Kidney epithelial cell (primary cell): ENCODE measurements around the gene PROM1. TPM values are rescaled to one million over a fixed set of nuclear protein-coding genes. Genes with fewer than 3 reads are reported as not detected.

Experiments
- DNase-seq: peaks from one replicate; pipeline ENCODE4 v3.0.0-alpha.2; 2010; ENCODE audit warnings: low read depth
- H3K27me3 ChIP-seq: 2 replicates; pipeline ENCODE4 v1.6.0; 2011; ENCODE audit warnings: low read length; ENCODE audit not compliant: control insufficient read depth, insufficient read depth
- H3K36me3 ChIP-seq: 2 replicates; pipeline ENCODE4 v1.5.1; 2011; ENCODE audit warnings: low read length; ENCODE audit not compliant: control insufficient read depth, insufficient read depth
- H3K4me3 ChIP-seq: 2 replicates; pipeline ENCODE4 v1.5.1; 2011; ENCODE audit warnings: low read depth, mild to moderate bottlenecking, control low read depth, low read length
- CTCF ChIP-seq: IDR thresholded peaks from 2 replicates; pipeline ENCODE4 v1.5.1; 2011; ENCODE audit warnings: mild to moderate bottlenecking, moderate library complexity, low read length, control low read depth, inconsistent platforms; ENCODE audit not compliant: insufficient read depth, poor library complexity, severe bottlenecking
- total RNA-seq: library from RNA; depleted of rRNA; stranded (reverse); fragments of >200 nt; gene quantifications from 2 replicates; pipeline ENCODE4 v1.2.3, GENCODE V29; 2015

Gene PROM1
- total RNA-seq, 1 donor from 2014 or later = 69.0 TPM

DNA sequence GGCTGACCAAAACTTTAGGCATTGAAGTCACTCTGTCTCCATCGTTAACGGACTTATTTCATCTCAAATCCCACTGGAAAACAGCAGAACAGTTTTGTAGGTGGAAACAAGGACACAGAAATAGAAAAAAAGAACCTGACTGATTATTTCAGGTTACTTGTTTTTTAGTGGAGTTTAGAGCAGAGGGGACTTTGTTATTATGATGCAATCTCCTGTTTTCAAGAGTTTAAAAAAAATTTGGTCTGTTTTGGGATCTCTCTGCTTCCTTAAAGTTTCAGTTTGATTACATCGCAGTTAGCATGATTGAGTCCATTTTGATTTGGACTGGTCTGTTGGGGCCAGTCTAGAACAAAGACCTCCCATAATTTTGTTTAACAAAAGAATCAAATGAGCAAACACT is 13.6 kb downstream of the PROM1 start:
- no peaks in the 10 kb centered on the region for H3K27me3 ChIP-seq
- H3K4me3 ChIP-seq = no peak overlapping the region
- no peak for TF ChIP-seq CTCF
- H3K36me3 ChIP-seq = peaks cover 1% of the 10 kb centered on the region
- no peak for DNase-seq

GRCh38 chr4:16067515-16067914 is 16.3 kb downstream of the PROM1 start:
- Histone ChIP-seq H3K27me3 (no peaks in the 10 kb centered on the region), H3K36me3 (no peaks in the 10 kb centered on the region), H3K4me3 (no peak overlapping the region)
- DNase-seq = no peak
- no peak for TF ChIP-seq CTCF

DNA sequence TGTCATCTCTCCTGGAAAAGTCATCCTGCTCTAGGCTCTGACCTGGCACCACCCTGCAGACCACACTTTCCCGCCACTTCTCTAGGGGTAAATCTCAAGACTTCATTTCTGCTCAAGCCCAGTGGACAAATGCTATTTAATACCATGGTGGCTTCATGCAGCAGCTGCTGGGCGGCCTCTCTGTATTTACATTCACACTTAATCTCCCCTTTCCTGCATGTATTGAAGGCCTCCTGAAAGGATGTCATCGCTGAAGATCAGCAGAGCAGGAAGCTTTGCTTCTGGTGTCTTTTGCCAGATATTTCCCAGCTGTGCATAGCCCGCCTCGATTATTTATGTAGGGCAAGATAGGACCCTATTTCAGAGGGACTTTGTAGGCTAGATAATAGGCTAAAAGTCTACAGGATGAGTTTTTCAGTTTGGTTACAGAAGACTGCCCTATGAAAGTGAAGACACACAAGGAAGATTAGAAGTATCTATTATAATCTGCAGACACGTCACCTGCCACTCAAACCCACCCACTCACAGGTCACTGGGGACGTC is 17.2 kb downstream of the PROM1 start:
- Histone ChIP-seq H3K36me3 (no peaks in the 10 kb centered on the region), H3K4me3 (no peak overlapping the region), H3K27me3 (no peaks in the 10 kb centered on the region)
- no peak for DNase-seq
- no peak for TF ChIP-seq CTCF

- Histone ChIP-seq H3K27me3 (no peaks in the 10 kb centered on the region), H3K36me3 (no peaks in the 10 kb centered on the region), H3K4me3 (no peak overlapping the region)
- no peak for DNase-seq
- TF ChIP-seq CTCF = no peak
Measured at GRCh38 chr4:16065066-16065465, 18.8 kb downstream of the PROM1 start.

GRCh38 chr4:16062601-16063000 is 21.2 kb downstream of the PROM1 start:
- Histone ChIP-seq H3K4me3 (no peak overlapping the region), H3K27me3 (no peaks in the 10 kb centered on the region), H3K36me3 (no peaks in the 10 kb centered on the region)
- no peak for TF ChIP-seq CTCF
- DNase-seq = no peak

DNA sequence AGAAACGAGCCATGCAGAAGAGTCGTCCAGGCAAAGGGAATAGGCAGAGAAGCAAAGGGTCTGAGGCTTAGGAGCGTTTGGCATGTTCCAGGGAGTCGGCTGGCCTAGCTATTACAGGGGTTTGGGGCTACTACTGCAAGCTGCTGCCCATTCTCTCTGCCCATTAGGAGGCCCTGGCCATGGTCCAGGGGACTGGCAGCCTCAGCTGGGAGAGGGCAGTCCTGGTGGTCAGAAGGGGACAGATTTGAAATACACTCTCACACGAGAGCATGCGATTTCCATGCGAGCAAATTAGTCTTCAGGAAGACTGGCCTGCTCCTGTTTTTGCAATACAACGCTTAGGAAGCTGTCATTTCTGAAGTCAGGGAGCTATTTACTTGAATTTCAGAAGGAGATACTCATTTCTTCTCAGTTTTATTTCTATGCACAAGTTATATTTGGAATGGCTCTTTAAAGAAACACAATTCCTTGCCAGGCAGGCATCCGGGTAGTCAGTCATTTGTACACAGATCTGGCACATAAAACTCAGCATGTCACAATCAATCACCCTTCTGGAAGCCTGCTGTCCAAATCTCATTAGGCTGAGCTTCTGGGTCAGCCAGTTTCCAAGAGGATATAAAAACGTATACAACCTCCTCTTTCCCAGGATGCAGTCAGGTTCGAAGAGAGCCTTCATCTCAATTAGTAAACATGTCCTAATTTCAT is 27.0 kb downstream of the PROM1 start:
- no peak for DNase-seq
- H3K4me3 ChIP-seq = no peak overlapping the region
- H3K36me3 ChIP-seq = no peaks in the 10 kb centered on the region
- no peak for TF ChIP-seq CTCF
- H3K27me3 ChIP-seq = no peaks in the 10 kb centered on the region
